OCI-LY7 (cell line): ENCODE measurements around the gene SLIT3. TPM values are rescaled to one million over a fixed set of nuclear protein-coding genes. Genes with fewer than 3 reads are reported as not detected.

Experiments
- BruUV-seq: library from RNA; stranded (reverse); fragments of 400-500 nt; replicated peaks from 2 replicates; lab custom pipeline; 2021; lab: Mats Ljungman, UMichigan
- CTCF ChIA-PET: fragments of 300-600 bp; sonication (Branson Sonifier 250); formaldehyde crosslinking; loops from one replicate; lab custom pipeline; 2022; ENCODE audit warnings: antibody characterized with exemption; ENCODE audit not compliant: unreplicated experiment; lab: Charles Lee
- POLR2A ChIA-PET: fragments of 300-600 bp; sonication (Branson Sonifier 250); formaldehyde crosslinking; loops from one replicate; lab custom pipeline; 2022; ENCODE audit warnings: antibody characterized with exemption; lab: Charles Lee
- DNase-seq: peaks from one replicate; pipeline ENCODE4 v3.0.0-alpha.2; 2015; ENCODE audit warnings: low spot score
- H2AFZ ChIP-seq: fragments of 200-600 bp; sonication (generic), shearing (Covaris generic); 2 replicates; pipeline ENCODE4 v1.6.1; 2014; ENCODE audit warnings: mild to moderate bottlenecking, antibody characterized with exemption, low read length, moderate library complexity
- H3K27ac ChIP-seq: fragments of 200-600 bp; sonication (generic); 2 replicates; pipeline ENCODE4 v1.5.1; 2014; ENCODE audit warnings: mixed run types, low read depth, mild to moderate bottlenecking, moderate library complexity, low read length, inconsistent platforms; ENCODE audit not compliant: poor library complexity, severe bottlenecking
- H3K36me3 ChIP-seq: fragments of 200-600 bp; sonication (generic); 2 replicates; pipeline ENCODE4 v1.6.1; 2014; ENCODE audit warnings: mild to moderate bottlenecking, antibody characterized with exemption, low read length, moderate library complexity, mixed read lengths; ENCODE audit not compliant: insufficient read depth
- H3K4me1 ChIP-seq: fragments of 200-600 bp; sonication (generic); 2 replicates; pipeline ENCODE4 v1.5.1; 2014; ENCODE audit warnings: mild to moderate bottlenecking, low read length; ENCODE audit not compliant: insufficient read depth, poor library complexity, severe bottlenecking
- H3K4me2 ChIP-seq: fragments of 200-600 bp; sonication (generic); 2 replicates; pipeline ENCODE4 v1.6.1; 2014; ENCODE audit warnings: mild to moderate bottlenecking, low read length
- H3K4me3 ChIP-seq: fragments of 200-600 bp; sonication (generic); 2 replicates; pipeline ENCODE4 v1.5.1; 2014; ENCODE audit warnings: mild to moderate bottlenecking, low read depth, low read length; ENCODE audit not compliant: poor library complexity, severe bottlenecking
- H3K79me2 ChIP-seq: fragments of 200-600 bp; sonication (generic); 2 replicates; pipeline ENCODE4 v1.6.1; 2016; ENCODE audit warnings: low read depth, mild to moderate bottlenecking, low read length, moderate library complexity, mixed read lengths; ENCODE audit not compliant: insufficient read depth
- H3K9me2 ChIP-seq: fragments of 200-600 bp; sonication (generic); 2 replicates; pipeline ENCODE4 v1.6.1; 2016; ENCODE audit warnings: mild to moderate bottlenecking, low read length, mixed read lengths; ENCODE audit not compliant: insufficient read depth
- H3K9me3 ChIP-seq: fragments of 200-600 bp; sonication (generic); 2 replicates; pipeline ENCODE4 v1.6.1; 2014; ENCODE audit warnings: mild to moderate bottlenecking, mixed run types, low read length, mixed read lengths
- H4K20me1 ChIP-seq: fragments of 200-600 bp; sonication (generic); 2 replicates; pipeline ENCODE4 v1.6.1; 2014; ENCODE audit warnings: mild to moderate bottlenecking, antibody characterized with exemption, low read length, moderate library complexity, mixed read lengths; ENCODE audit not compliant: insufficient read depth
- EZH2phosphoT487 ChIP-seq: fragments of 200-600 bp; sonication (generic); IDR thresholded peaks from 2 replicates; pipeline ENCODE4 v1.6.1; 2018; ENCODE audit warnings: low read depth, borderline replicate concordance, mild to moderate bottlenecking, mixed run types, antibody characterized with exemption, low read length, moderate library complexity, mixed read lengths
- intact Hi-C: fragments of 100-400 bp; cut with micrococcal nuclease; formaldehyde crosslinking; loops from one replicate; pipeline ENCODE4 v1.10.0; 2022; ENCODE audit not compliant: unreplicated experiment
- total RNA-seq, 2 experiments: library from RNA; depleted of rRNA in 1 of 2; stranded (reverse); fragments of >200 nt in 1 of 2; shearing (Covaris generic) in 1 of 2; gene quantifications; 2 replicates each; pipeline ENCODE4 v1.2.3, GENCODE V29; 2014 to 2022
- TF ChIP-seq, protein P1 (sequence below): fragments of 200-600 bp; sonication (generic); conservative IDR thresholded peaks from 2 replicates; pipeline ENCODE4 v1.5.1; 2014; ENCODE audit warnings: mild to moderate bottlenecking, antibody characterized with exemption, low read length, moderate library complexity, mixed read lengths

Gene SLIT3
- total RNA-seq, 2 experiments from 2014 or later = not detected

DNA sequence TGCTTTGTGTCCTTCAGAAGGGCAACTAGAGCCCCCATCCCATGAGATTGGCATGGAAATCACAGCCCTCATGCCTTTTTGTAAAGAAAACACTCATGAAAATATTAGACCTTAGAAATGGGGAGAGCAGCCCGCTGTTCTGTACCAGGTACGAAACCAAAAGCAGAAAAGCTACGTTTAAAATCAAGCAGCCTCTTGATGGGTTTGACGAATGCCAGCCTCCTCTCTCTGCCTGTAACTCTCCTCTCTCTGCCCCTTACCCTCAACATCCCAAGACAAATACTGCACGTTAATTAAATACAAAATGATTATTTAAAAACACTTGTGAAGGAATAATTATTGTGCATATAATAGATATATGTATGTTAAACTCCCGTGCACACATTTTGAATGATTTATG is 390.1 kb downstream of the SLIT3 start:
- ChIA-PET POLR2A (no interaction called here), CTCF (no interaction called here)
- no peaks in the 10 kb centered on the region for H3K4me1 ChIP-seq
- no peak overlapping the region for H3K27ac ChIP-seq
- no peak overlapping the region for H3K4me2 ChIP-seq
- H3K4me3 ChIP-seq = no peak overlapping the region
- DNase-seq = no peak
- no peaks in the 10 kb centered on the region for H3K9me3 ChIP-seq
- H3K79me2 ChIP-seq = no peaks in the 10 kb centered on the region
- no TSS peak for BruUV-seq
- no peaks in the 10 kb centered on the region for H3K36me3 ChIP-seq
- no peak overlapping the region for H2AFZ ChIP-seq
- intact Hi-C loops = no loop called here
- TF ChIP-seq, protein P1, sequence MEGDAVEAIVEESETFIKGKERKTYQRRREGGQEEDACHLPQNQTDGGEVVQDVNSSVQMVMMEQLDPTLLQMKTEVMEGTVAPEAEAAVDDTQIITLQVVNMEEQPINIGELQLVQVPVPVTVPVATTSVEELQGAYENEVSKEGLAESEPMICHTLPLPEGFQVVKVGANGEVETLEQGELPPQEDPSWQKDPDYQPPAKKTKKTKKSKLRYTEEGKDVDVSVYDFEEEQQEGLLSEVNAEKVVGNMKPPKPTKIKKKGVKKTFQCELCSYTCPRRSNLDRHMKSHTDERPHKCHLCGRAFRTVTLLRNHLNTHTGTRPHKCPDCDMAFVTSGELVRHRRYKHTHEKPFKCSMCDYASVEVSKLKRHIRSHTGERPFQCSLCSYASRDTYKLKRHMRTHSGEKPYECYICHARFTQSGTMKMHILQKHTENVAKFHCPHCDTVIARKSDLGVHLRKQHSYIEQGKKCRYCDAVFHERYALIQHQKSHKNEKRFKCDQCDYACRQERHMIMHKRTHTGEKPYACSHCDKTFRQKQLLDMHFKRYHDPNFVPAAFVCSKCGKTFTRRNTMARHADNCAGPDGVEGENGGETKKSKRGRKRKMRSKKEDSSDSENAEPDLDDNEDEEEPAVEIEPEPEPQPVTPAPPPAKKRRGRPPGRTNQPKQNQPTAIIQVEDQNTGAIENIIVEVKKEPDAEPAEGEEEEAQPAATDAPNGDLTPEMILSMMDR = no peak
- TF ChIP-seq EZH2phosphoT487 = no peak
- H4K20me1 ChIP-seq = no peaks in the 10 kb centered on the region
- no peaks in the 10 kb centered on the region for H3K9me2 ChIP-seq

DNA sequence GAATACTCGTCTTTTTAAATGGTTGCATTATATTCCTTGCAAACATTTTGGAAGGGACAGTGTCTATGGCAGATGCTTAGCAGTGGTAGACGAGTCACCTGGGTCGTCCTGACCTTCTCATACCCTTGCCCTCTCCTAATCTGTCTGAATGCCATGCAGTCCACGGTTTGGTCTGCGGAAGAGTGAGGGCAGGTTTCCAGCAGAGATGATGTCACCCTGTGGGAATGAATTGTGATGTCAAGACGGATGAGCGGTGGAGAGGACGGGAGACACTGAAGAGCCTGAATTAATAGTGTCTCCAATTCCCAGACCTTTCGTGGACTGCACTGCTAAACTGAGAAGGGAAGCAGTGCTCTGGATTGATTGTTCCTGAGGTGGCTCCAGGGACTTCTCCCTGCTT is 392.7 kb downstream of the SLIT3 start:
- intact Hi-C loops = no loop called here
- H3K36me3 ChIP-seq = no peaks in the 10 kb centered on the region
- H3K9me2 ChIP-seq = no peaks in the 10 kb centered on the region
- no peak for TF ChIP-seq EZH2phosphoT487
- TF ChIP-seq, protein P1 = no peak
- H4K20me1 ChIP-seq = no peaks in the 10 kb centered on the region
- no peak for DNase-seq
- no peaks in the 10 kb centered on the region for H3K79me2 ChIP-seq
- H3K4me2 ChIP-seq = no peak overlapping the region
- no peak overlapping the region for H2AFZ ChIP-seq
- no peak overlapping the region for H3K27ac ChIP-seq
- no peak overlapping the region for H3K4me3 ChIP-seq
- H3K9me3 ChIP-seq = no peaks in the 10 kb centered on the region
- BruUV-seq = no TSS peak
- CTCF ChIA-PET = no interaction called here
- POLR2A ChIA-PET = no interaction called here
- no peaks in the 10 kb centered on the region for H3K4me1 ChIP-seq

DNA sequence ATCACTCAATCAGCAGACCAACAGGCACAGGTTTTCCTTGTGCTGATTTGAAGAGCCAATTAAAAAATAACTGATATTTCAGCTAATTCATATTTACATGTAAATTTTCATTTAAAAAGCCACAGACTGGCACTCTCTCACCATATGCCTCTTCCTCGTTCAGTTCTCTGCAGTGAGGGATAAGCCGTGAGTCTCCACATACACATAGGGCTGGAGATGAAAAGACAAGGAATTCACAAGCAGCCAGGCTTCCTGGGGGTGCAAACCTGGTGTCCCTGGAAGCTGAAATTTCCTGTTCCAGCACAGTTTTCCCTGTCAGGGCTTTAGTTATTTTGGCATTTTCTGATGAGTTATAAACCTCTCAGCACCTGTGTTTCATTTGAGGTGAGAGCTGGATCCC is 397.9 kb downstream of the SLIT3 start:
- Histone ChIP-seq H3K9me3 (no peaks in the 10 kb centered on the region), H3K4me2 (no peak overlapping the region), H4K20me1 (no peaks in the 10 kb centered on the region), H3K4me3 (no peak overlapping the region), H3K9me2 (no peaks in the 10 kb centered on the region), H3K27ac (no peak overlapping the region), H3K79me2 (no peaks in the 10 kb centered on the region), H3K4me1 (no peaks in the 10 kb centered on the region), H3K36me3 (no peaks in the 10 kb centered on the region), H2AFZ (no peak overlapping the region)
- intact Hi-C loops = no loop called here
- no peak for DNase-seq
- CTCF ChIA-PET = no interaction called here
- no TSS peak for BruUV-seq
- TF ChIP-seq, protein P1 = no peak
- no peak for TF ChIP-seq EZH2phosphoT487
- POLR2A ChIA-PET = no interaction called here
